ENCODE results near the gene QSOX2.
A peak's percentile ranks its signal among the peaks of the same experiment; 100 is the strongest.

Gene QSOX2

GRCh38 chr9:136174779-136175615, 70.6 kb downstream of the QSOX2 start:
- TF ChIP-seq CTCF (conservative IDR thresholded peaks at IDR 0.05; ENCODE audit: low read length) (0 out of 2 replicates have a peak, but pooled peaks have one; percentile 13), EZH2phosphoT487 (IDR thresholded peaks at IDR 0.05; ENCODE audit: borderline replicate concordance) (no peak)
- Histone ChIP-seq H2AFZ (ENCODE audit: low read length) (no peak overlapping the region), H3K9ac (ENCODE audit: low read depth, low read length, poor library complexity, severe bottlenecking) (no peak overlapping the region)

GRCh38 chr9:136173648-136174290, 71.8 kb downstream of the QSOX2 start:
- Histone ChIP-seq H3K4me3 (ENCODE audit: low read length, poor library complexity, severe bottlenecking) (no peak overlapping the region), H3K27me3 (ENCODE audit: insufficient read depth, low read length, poor library complexity, severe bottlenecking) (no peaks in the 10 kb centered on the region)
- TF ChIP-seq EZH2phosphoT487 (IDR thresholded peaks at IDR 0.05; ENCODE audit: borderline replicate concordance), result no peak
- TF ChIP-seq CTCF (conservative IDR thresholded peaks at IDR 0.05; ENCODE audit: low read length), result no peak

More at GRCh38 chr9:136174779-136175615, 70.6 kb downstream of the QSOX2 start:
- H3F3A ChIP-seq (ENCODE audit: low read depth), result no peaks in the 10 kb centered on the region
- H3K36me3 ChIP-seq (ENCODE audit: insufficient read depth, low read length), result no peaks in the 10 kb centered on the region
- no peak overlapping the region for H3K4me2 ChIP-seq (ENCODE audit: low read depth, low read length, poor library complexity, severe bottlenecking)
- H3K4me1 ChIP-seq (ENCODE audit: insufficient read depth, low read length, poor library complexity, severe bottlenecking), result no peaks in the 10 kb centered on the region
- H4K20me1 ChIP-seq (ENCODE audit: insufficient read depth, low read length, poor library complexity, severe bottlenecking), result no peaks in the 10 kb centered on the region
- H3K27me3 ChIP-seq (ENCODE audit: insufficient read depth, low read length, poor library complexity, severe bottlenecking), result no peaks in the 10 kb centered on the region
- H3K9me2 ChIP-seq (replicated peaks; ENCODE audit: low read depth, low read length), result no peaks in the 10 kb centered on the region
- no peaks in the 10 kb centered on the region for H3K9me3 ChIP-seq (ENCODE audit: insufficient read depth, low read depth, low read length)
- H3K79me2 ChIP-seq (ENCODE audit: insufficient read depth, low read length), result no peaks in the 10 kb centered on the region
- no peak overlapping the region for H3K4me3 ChIP-seq (ENCODE audit: low read length, poor library complexity, severe bottlenecking)

GRCh38 chr9:136172412-136173079, 73.1 kb downstream of the QSOX2 start:
- no peak overlapping the region for H3K4me2 ChIP-seq (ENCODE audit: low read depth, low read length, poor library complexity, severe bottlenecking)
- H3K9me3 ChIP-seq (ENCODE audit: insufficient read depth, low read depth, low read length), result no peaks in the 10 kb centered on the region
- H3F3A ChIP-seq (ENCODE audit: low read depth), result no peaks in the 10 kb centered on the region
- no peaks in the 10 kb centered on the region for H4K20me1 ChIP-seq (ENCODE audit: insufficient read depth, low read length, poor library complexity, severe bottlenecking)
- H3K4me3 ChIP-seq (ENCODE audit: low read length, poor library complexity, severe bottlenecking), result no peak overlapping the region
- no peaks in the 10 kb centered on the region for H3K9me2 ChIP-seq (replicated peaks; ENCODE audit: low read depth, low read length)
- no peaks in the 10 kb centered on the region for H3K27me3 ChIP-seq (ENCODE audit: insufficient read depth, low read length, poor library complexity, severe bottlenecking)
- H3K9ac ChIP-seq (ENCODE audit: low read depth, low read length, poor library complexity, severe bottlenecking), result no peak overlapping the region
- no peak overlapping the region for H2AFZ ChIP-seq (ENCODE audit: low read length)
- no peaks in the 10 kb centered on the region for H3K79me2 ChIP-seq (ENCODE audit: insufficient read depth, low read length)
- H3K36me3 ChIP-seq (ENCODE audit: insufficient read depth, low read length), result no peaks in the 10 kb centered on the region
- no peaks in the 10 kb centered on the region for H3K4me1 ChIP-seq (ENCODE audit: insufficient read depth, low read length, poor library complexity, severe bottlenecking)
- TF ChIP-seq EZH2phosphoT487 (IDR thresholded peaks at IDR 0.05; ENCODE audit: borderline replicate concordance), result no peak
- TF ChIP-seq CTCF (conservative IDR thresholded peaks at IDR 0.05; ENCODE audit: low read length), result no peak

More at GRCh38 chr9:136173648-136174290, 71.8 kb downstream of the QSOX2 start:
- Histone ChIP-seq H4K20me1 (ENCODE audit: insufficient read depth, low read length, poor library complexity, severe bottlenecking) (no peaks in the 10 kb centered on the region), H3K9me2 (replicated peaks; ENCODE audit: low read depth, low read length) (no peaks in the 10 kb centered on the region), H3K36me3 (ENCODE audit: insufficient read depth, low read length) (no peaks in the 10 kb centered on the region), H3K79me2 (ENCODE audit: insufficient read depth, low read length) (no peaks in the 10 kb centered on the region), H3K4me2 (ENCODE audit: low read depth, low read length, poor library complexity, severe bottlenecking) (no peak overlapping the region), H3F3A (ENCODE audit: low read depth) (no peaks in the 10 kb centered on the region), H3K9ac (ENCODE audit: low read depth, low read length, poor library complexity, severe bottlenecking) (no peak overlapping the region), H3K9me3 (ENCODE audit: insufficient read depth, low read depth, low read length) (no peaks in the 10 kb centered on the region), H3K4me1 (ENCODE audit: insufficient read depth, low read length, poor library complexity, severe bottlenecking) (no peaks in the 10 kb centered on the region), H2AFZ (ENCODE audit: low read length) (no peak overlapping the region)

Data from Loucy (cell line).